NCI-H526 treated with DMSO at 0.1 percent for 48 hours (cell line): ENCODE data around the gene CDC45.
"Not testable (repeated sequence)": the region's sequence is repeated elsewhere in the genome, so short reads cannot be mapped to it uniquely, and the experiment has no call there.

Experiments used
- DNase-seq: peaks from one replicate; lab custom pipeline; 2025; lab: John Stamatoyannopoulos, UW

Gene CDC45

DNA sequence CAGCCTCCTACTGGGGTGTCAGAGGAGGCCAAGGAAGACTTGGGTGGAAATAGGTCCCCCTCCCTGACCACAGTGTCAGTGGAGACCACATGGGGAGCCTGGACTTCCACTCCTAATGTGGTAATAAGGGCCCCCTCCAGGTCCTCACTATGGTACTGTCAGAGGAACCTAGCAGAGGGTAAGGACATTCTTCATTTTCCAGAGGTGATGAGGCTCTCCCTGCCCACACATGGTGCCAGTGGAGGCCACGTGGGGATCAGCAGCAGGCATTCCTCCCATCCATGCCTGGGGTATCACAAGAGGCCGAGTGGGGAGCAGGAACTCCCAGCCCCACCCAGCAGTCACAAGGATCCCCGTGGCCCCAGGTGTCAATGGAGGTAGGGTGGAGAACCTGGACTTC, 51.0 kb downstream of the CDC45 start:
- no peak for DNase-seq

DNA sequence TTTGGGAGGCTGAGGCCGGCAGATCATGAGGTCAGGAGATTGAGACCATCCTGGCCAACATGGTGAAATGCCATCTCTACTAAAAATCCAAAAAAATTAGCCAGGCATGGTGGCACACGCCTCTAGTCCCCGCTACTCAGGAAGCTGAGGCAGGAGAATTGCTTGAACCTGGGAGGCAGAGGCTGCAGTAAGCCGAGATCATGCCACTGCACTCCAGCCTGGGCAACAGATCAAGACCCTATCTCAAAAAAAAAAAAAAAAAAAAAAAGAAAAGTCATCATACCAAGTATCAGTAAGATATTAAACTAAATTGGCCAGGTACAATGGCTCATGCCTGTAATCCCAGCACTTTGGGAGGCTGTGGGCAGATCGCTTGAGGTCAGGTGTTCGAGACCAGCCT, 51.6 kb downstream of the CDC45 start:
- not testable (repeated sequence) for DNase-seq

- no peak for DNase-seq
These were observed 53.4 kb downstream of the CDC45 start for GRCh38 chr22:19533049-19533626.

- no peak for DNase-seq
These were observed 54.1 kb downstream of the CDC45 start for GRCh38 chr22:19533857-19534256.

DNA sequence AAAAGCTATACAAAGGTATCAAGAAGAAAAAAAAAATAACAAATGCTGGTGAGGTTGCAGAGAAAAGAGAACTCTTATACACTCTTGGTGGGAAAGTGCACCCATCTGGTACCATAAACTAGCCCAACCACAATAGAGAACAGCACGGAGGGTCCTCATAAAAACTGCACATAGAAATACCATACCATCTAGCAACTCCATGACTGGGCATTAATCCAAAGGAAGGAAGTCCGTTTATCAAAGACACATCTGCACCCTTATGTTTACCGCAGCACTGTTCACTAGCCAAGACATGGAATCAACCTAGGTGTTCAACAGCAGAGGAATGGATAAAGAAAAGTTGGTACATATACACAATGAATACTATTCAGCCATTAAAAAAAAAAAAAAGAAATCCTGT, 55.3 kb downstream of the CDC45 start:
- DNase-seq = no peak

DNA sequence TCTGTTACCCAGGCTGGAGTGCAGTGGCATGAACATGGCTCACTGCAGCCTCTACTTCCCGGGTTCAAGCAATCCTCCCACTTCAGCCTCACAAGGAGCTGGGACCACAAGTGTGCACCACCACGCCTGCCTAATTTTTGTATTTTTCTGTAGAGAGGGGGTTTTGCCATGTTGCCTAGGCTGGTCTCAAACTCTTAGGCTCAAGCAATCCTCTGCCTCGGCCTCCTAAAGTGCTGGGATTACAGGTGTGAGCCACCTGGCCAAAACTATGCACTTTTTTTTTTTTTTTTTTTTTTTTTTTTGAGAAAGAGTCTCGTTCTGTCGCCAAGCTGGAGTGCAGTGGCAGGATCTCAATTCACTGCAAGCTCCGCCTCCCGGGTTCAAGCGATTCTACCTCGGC, 56.8 kb downstream of the CDC45 start:
- DNase-seq = no peak

DNA sequence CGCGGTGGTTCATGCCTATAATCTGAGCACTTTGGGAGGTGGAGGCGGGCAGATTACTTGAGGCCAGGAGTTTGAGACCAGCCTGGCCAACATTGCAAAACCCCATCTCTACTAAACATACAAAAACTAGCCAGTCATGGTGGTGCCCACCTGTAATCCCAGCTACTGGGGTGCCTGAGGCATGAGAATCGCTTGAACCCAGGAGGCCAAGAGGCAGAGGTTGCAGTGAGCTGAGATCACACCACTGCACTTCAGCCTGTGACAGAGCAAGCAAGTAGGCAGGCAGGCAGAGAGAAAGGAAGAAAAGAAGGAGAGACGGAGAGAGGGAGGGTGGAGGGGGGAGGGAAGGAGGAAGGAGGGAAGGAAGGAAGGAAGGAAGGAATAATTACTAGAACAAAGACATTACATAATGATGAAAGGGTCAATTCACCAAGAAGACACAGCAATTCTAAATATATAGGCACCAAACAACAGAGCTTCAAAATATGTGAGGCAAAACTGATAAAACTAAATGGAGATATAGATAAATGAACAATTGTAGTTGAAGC, 58.3 kb downstream of the CDC45 start:
- no peak for DNase-seq

GRCh38 chr22:19540394-19540793, 60.7 kb downstream of the CDC45 start:
- no peak for DNase-seq

GRCh38 chr22:19543970-19544708, 64.4 kb downstream of the CDC45 start:
- no peak for DNase-seq

DNA sequence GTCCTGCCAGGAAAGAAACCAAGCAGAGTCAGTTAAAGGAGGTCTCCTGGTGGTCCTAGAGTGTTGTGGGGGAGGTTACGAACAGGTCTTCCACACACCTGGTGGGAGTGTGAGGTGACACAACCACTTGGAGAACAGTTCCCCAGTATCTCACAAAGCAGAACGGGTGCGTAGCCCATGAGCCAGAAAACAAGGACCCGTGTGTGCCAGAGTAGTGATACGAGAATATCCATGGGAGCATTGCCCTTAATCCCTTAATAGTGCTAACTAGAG, 66.2 kb downstream of the CDC45 start:
- DNase-seq = no peak

DNA sequence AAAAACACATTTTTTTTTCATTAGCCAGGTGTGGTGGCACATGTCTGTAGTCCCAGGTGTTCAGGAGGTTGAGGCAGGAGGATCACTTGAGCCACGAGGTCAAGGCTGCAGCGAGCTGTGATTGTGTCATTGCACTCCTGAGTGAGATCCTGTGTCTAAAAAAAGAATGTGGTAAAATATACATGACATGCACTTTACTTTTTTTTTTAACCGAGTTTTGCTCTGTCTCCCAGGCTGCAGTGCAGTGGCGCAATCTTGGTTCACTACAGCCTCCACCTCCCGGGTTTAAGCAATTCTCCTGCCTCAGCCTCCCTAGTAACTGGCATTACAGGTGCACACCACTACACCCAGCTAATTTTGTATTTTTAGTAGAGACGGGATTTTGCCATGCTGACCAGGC, 67.0 kb downstream of the CDC45 start:
- no peak for DNase-seq

DNA sequence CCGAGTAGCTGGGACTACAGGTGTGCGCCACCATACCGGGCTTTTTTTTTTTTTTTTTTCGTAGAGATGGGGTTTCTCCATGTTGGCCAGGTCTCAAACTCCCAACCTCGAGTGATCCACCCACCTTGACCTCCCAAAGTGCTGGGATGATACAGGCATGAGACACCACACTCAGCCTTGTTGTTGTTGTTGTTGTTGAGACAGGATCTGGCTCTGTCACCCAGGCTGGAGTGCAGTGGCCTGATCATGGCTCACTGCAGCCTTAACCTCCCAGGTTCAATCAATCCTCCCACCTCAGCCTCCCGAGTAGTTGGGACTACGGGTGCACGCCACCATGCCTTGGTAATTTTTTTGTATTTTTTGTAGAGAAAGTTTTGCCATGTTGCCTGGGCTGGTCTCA, 67.9 kb downstream of the CDC45 start:
- DNase-seq = no peak

DNA sequence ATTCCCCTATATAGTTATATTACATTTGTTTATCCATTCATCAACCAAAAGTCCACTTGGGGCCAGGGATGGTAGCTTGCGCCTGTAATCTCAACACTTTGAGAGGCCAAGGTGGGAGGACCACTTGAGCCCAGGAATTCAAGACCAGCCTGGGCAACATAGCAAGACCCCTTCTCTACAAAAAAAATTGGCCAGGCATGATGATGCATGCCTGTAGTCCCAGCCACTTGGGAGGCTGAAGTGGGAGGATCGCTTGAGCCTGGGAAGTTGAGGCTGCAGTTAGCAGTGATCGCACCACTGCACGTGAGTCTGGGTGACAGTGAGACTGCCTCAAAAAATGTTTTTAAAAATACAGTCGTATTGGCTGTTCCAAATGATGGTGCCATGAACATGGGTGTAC, 68.7 kb downstream of the CDC45 start:
- DNase-seq = not testable (repeated sequence)

DNA sequence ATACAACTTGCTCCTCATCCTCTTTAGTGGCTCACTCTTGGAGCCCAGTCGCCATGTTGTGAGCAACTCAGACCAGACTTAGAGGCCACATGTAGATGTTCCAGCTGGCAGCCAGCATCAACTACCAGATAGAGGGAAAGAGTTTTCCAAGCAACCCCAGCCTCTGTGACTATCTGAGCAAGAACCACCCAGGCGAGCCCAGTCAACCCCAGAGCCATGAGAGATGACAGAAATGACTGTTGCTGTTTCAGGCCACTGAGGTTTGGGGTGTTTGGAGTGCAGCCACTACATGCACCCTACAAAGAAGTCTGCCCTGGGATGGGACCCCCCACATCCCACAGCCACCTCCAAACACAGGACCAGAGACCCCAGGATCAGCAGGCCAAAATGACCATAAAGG, 69.2 kb downstream of the CDC45 start:
- DNase-seq = no peak

GRCh38 chr22:19549428-19549827, 69.7 kb downstream of the CDC45 start:
- no peak for DNase-seq

GRCh38 chr22:19550382-19550781, 70.7 kb downstream of the CDC45 start:
- DNase-seq = no peak

- DNase-seq = no peak
These were observed 73.5 kb downstream of the CDC45 start for GRCh38 chr22:19553201-19553600.

GRCh38 chr22:19554834-19555404, 75.2 kb downstream of the CDC45 start:
- DNase-seq = no peak

GRCh38 chr22:19555651-19556050, 75.9 kb downstream of the CDC45 start:
- no peak for DNase-seq

DNA sequence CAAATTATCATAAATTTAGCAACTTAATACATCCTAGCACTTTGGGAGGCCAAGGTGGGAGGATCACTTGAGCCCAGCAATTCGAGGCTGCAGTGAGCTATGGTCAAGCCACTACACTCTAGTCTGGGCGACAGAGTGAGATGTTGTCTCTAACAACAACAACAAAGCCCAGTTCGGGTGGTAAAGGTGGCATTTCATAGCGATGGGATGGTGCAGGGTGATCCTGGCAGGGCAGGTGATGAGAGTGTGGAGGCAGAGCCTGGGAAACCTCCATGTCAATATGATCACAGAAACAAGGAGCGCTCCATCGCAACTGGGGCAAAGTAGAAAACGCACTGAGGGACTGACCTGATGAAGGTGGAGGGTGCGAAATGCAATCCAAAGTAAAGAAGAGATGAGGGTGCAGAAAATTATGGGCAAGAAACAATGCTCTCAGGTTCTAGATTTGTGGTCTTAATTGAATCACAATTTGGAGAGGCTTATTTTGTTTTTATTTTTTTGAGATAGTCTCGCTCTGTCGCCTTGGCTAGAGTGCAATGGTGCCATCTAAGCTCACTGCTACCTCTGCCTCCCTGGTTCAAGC, 77.3 kb downstream of the CDC45 start:
- no peak for DNase-seq

DNA sequence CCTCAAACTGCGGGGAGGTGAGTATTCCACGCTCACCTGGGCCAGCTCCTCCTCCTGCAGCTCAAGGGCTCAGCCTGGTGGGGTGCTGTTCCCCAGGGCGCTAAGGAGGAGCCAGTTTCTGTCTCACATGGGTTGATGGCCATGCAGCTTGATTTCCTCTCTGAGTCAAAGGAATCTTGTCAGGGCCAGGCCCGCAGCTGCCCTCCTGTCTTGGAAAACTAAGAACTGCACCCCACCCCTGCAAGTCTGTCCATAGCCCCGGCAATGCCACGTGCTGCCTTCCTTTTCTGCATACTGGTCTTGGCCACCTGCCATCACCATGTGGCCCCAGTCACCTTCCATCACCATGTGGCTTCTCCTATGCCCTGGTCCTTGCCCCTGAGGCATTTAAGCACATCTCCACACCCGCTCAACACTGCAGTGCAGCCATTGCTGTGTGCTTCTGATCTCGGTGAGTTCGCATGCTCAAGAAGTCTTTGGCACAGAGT, 79.6 kb downstream of the CDC45 start:
- no peak for DNase-seq

- no peak for DNase-seq
These were observed 80.2 kb downstream of the CDC45 start for GRCh38 chr22:19559956-19560355.
